Limb (tissue), 2 donors: ENCODE results near the gene TEX35.
A peak's percentile ranks its signal among the peaks of the same experiment; 100 is the strongest.
"Not testable (repeated sequence)": the region's sequence is repeated elsewhere in the genome, so short reads cannot be mapped to it uniquely, and the experiment has no call there.

ENCODE experiments used
- DNase-seq, 2 donors: peaks; one replicate each; pipeline ENCODE4 v3.0.0-alpha.2; 2016; ENCODE audit errors: extremely low spot score in 2 of 2

Gene TEX35

DNA sequence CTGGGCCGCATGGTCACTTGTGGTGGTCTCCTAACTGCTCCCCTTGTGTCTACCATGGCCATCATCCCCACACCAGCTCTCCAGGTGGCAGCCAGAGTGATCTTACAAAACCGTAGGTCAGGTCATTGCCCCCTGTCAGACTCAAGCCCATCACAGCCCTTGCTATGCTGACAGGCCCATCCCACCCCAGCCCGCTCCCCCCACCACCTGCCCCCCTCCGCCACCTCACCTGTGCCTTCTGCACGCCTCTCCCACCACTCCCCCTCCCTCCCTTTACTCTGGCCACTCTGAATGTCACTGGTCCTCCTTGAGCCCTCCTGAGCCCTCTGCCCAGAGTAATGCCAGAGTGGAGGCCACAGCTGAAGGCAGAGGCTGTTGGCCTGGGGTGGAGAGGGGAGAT lies 28.5 kb downstream of the TEX35 start:
- DNase-seq, result no peak

DNA sequence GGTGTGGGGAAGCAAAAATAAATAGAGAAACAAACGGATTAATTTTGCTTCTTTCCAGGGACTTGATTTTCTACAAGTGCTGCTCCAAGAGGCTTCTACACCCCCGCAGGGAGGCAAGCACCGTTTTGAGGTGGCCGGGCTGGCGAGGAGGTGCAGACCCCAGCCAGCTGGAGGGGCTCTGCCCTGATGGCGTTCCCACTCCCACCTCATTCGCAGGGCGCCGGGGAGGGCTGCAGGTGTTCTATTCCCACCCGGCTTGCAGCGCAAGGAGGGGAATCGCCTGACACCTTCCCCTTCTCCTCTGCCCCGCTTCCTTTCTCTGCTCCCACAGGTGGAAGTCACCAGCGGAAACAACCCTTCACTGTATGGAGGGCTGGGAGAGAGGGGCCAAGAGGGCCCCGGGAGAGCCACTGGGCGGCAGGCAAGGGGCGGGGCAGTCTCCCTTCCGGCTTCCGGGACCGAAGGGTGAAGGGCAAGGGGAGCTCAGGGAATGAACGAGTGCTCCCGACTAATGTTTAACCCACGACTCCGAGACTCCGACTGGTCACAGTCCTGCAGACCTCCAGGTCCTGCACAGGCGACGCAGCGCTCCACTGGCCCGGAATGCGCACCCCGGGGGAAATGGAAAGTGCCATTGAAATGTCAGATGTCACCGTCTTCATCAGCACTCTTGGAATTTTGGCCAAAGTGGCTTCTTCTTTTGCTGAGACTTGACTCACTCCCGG lies 29.1 kb downstream of the TEX35 start:
- peak in 1 of 2 donors; percentile 68 for DNase-seq

- DNase-seq, result peak; percentile 90 to 99
Observed at GRCh38 chr1:178542554-178543289, 29.8 kb downstream of the TEX35 start.

- no peak for DNase-seq
Observed at GRCh38 chr1:178543290-178543607, 30.3 kb downstream of the TEX35 start.

DNA sequence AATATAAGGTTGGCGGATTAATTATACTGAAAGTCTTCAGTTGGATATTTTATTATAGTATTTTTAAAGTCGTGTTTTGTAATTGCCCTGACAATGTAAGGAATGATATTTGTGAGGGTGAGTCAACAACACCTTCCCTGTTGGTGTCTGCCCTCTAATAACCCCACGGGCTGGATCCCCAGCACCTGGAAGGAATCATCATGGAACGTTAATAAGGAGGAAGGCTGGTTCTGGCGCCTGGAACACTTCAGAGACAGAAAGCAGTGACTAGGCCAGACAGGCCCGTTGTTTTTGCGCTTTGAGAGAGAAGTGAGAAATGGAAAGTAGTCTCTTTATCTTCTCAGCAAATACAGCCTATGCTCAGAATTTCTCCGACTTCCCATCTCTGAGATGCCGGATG lies 31.6 kb downstream of the TEX35 start:
- DNase-seq, result no peak

DNA sequence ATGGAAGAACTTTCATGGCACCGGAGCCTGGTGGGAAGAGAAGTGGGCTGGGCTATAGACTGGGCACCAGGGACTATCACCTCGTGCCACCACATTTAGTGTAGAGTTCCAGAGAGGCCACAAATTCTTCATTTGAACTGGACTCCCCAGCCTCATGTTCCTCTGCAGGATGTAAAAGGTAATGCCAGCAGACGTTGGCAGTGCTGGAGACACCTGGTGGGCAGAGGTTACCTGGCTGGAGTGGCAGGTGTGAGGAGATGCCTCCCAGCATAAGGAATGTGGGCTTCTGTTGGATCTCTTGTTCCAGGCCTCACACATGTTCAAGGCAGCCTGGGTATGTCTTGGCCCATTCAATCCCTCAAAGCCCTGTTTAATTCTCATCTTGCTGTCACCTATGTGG lies 35.2 kb downstream of the TEX35 start:
- no peak for DNase-seq

- DNase-seq, result no peak
Observed at GRCh38 chr1:178551307-178551706, 38.4 kb downstream of the TEX35 start.

DNA sequence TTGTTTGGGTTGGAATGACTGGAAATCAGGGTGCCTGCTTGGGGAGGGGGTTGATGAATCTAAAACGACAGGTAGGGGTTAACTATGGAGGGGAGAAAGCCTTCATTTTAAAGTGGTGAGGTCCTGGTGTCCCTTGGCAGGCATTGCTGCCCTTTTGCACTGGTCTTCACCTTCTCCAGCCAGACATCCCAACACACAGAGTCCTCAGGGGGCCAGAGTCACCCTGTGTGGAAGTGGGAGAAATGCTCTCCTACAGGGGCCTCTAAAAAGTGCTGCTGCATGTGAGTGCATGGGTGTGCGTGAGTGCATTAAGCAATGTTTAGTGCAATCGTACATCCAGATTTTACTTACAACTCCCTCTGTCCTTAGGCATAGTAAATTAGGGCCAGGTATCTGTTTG lies 39.0 kb downstream of the TEX35 start:
- DNase-seq, result no peak

GRCh38 chr1:178552856-178553255 lies 39.9 kb downstream of the TEX35 start:
- DNase-seq, result no peak

DNA sequence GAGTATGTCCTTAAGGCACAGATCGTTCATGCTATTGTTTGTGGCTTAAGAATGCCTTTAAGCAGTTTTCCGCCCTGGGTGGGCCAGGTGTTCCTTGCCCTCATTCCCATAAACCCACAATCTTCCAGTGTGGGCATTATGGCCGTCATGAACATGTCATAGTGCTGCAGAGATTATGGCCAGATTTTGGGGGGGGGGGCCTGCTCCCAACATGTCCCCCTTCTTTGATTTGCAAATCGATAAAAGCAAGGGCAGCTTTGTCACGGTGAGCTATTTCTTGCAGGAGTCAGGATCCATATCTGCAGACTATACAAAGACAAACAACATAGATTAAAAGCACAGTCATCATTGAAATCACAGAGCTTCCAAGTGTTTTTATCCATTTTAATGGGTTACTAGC lies 41.4 kb downstream of the TEX35 start:
- DNase-seq, result not testable (repeated sequence)

DNA sequence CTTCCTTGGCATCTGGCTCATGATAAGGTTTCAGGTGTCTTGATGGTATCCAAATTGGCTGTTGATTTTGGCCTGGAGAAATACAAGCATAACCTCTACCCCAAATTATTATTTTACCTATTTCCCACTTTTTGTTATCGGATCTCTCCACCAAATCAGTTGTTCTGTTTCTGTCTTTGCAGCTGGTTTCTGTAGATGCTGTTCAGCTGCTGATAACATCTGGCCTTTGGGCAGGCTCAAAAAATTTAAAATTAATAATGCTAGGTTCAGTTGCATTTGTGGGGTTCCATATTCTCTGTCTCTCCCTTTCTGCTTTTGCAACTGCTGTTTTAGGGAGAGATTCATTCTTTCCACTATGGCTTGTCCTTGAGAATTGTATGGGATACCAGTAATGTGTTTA lies 42.7 kb downstream of the TEX35 start:
- DNase-seq, result not testable (repeated sequence)

DNA sequence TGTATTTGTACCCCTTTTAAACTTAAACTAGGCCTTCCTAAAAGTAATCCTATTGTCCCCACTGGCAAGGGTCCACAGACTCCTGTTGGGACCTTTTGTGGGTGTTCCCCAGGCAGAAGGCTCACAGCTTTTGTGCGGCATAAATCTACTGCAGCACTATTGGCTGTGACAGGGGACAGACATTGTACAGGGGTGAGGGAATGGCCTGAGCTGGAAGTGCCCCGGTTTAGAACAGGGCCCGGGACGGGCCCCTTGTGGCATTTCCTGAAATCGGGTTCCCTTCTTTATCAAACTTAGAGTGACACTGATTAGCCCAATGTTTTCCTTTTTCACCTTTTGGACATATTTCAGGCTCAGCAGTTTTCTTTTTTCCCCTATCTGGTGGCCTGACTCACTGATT lies 45.9 kb downstream of the TEX35 start:
- not testable (repeated sequence) for DNase-seq

- no peak for DNase-seq
Observed at GRCh38 chr1:178560871-178561376, 48.0 kb downstream of the TEX35 start.

- DNase-seq, result no peak
Observed at GRCh38 chr1:178563099-178563820, 50.4 kb downstream of the TEX35 start.

- no peak for DNase-seq
Observed at GRCh38 chr1:178564086-178564782, 51.3 kb downstream of the TEX35 start.

DNA sequence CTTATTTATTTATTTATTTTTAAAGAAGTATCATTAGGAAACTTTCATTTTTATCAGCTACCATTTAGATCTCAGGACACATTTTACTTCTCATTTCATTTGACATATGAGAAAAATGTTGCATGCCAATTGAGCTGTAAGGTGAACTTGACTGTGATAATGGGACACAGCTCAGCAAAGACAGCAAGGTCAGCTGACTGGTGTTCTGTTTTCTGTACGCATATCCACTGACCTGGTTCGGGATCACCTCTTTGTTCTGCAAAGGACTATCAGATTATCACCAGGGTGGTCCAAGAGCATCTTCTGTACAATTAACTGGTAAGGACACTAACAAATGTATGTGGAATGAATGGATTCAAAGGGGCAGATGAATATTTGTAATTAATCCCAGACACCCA lies 51.9 kb downstream of the TEX35 start:
- DNase-seq, result no peak

GRCh38 chr1:178565586-178565985 lies 52.7 kb downstream of the TEX35 start:
- DNase-seq, result no peak

GRCh38 chr1:178566187-178566586 lies 53.3 kb downstream of the TEX35 start:
- DNase-seq, result no peak

DNA sequence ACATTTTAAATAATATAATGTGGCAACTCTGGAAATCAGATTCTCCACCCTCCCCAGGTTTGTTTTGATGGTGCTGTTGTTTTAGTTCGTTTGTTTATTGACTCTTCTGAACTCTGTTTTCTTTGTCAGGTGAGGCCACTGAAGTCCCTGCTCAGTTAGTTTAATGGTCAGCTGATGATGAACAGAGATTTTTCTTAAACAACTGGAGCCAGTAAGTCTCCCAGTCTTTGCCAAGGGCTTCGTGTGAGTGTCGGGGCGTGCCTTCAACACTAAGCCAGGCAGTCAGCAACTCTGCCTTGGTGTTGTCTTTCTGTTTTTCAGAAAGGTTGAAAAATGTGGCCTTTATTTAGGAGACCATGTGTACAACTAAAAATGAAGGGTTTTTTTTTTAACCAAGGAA lies 58.9 kb downstream of the TEX35 start:
- no peak for DNase-seq
